Fibroblast of villous mesenchyme (primary cell): Measurements from ENCODE around the gene OCA2. TPM values are rescaled to one million over a fixed set of nuclear protein-coding genes. Genes with fewer than 3 reads are reported as not detected.

Source experiments
- DNase-seq: peaks from one replicate; pipeline ENCODE4 v3.0.0-alpha.2; 2010; ENCODE audit warnings: low read depth
- H3K4me3 ChIP-seq: 2 replicates; pipeline ENCODE4 v1.5.1; 2011; ENCODE audit warnings: low read depth, mild to moderate bottlenecking, low read length
- total RNA-seq: library from RNA; depleted of rRNA; stranded (reverse); fragments of >200 nt; gene quantifications from 2 replicates; pipeline ENCODE4 v1.2.3, GENCODE V29; 2012
- TF ChIP-seq, protein P1 (sequence below): IDR thresholded peaks from 2 replicates; pipeline ENCODE4 v1.5.1; 2012; ENCODE audit warnings: low read depth, mild to moderate bottlenecking, low read length; ENCODE audit not compliant: insufficient read depth

OCA2 gene
- total RNA-seq, 1 donor: not detected

DNA sequence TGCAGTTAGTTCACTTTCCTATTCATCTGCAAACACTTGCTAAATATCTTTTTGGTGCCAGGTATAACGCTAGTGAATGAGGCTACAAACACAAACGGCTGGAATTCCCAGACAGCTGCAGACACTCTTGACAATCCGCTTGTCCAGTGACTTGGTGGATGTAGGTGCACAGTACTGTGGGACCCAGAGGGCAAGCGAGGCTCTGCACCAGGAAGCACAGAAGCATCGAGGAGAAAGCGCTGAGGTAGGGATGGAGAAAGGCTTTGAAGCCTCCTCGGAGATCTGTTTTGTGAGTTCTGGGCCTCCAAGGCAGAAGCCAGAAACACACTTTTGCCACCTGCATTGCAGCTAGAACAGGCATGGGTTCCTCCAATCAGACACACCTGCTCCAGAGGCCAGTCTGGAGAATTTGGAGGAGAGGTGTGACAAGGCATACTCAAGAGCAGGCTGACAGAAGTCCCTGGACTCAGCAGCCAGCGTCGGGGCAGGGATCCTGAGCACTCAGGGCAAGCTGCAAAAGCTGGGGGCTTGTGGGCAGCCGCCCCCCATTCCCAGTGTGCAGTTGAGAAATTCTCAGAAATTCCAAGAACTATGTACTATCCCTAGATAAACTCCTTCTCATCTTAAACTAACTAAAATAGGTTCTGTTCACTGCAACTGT, 232.5 kb downstream of the OCA2 start:
- TF ChIP-seq, protein P1, sequence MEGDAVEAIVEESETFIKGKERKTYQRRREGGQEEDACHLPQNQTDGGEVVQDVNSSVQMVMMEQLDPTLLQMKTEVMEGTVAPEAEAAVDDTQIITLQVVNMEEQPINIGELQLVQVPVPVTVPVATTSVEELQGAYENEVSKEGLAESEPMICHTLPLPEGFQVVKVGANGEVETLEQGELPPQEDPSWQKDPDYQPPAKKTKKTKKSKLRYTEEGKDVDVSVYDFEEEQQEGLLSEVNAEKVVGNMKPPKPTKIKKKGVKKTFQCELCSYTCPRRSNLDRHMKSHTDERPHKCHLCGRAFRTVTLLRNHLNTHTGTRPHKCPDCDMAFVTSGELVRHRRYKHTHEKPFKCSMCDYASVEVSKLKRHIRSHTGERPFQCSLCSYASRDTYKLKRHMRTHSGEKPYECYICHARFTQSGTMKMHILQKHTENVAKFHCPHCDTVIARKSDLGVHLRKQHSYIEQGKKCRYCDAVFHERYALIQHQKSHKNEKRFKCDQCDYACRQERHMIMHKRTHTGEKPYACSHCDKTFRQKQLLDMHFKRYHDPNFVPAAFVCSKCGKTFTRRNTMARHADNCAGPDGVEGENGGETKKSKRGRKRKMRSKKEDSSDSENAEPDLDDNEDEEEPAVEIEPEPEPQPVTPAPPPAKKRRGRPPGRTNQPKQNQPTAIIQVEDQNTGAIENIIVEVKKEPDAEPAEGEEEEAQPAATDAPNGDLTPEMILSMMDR: no peak
- H3K4me3 ChIP-seq: no peak overlapping the region
- DNase-seq: no peak

DNA sequence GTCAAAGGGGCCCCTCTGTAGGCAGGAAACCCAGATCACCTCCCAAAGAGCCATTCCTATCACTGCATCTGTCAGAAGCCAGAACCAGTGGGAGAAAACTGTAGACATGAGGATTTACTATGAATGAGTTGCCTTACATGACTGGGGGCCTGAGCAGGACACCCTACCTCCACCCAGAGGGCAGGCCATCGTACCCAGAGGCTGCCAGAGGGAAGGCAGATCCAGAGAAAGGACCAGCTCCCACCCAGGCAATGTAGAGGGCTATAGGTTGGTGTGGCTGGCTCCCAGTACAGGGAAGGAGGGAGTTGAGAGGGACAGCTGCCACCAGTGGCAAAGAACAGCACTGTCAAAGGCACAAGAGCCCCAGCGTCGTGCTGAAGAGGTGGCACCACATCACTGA, 233.2 kb downstream of the OCA2 start:
- TF ChIP-seq, protein P1: no peak
- no peak for DNase-seq
- H3K4me3 ChIP-seq: no peak overlapping the region

DNA sequence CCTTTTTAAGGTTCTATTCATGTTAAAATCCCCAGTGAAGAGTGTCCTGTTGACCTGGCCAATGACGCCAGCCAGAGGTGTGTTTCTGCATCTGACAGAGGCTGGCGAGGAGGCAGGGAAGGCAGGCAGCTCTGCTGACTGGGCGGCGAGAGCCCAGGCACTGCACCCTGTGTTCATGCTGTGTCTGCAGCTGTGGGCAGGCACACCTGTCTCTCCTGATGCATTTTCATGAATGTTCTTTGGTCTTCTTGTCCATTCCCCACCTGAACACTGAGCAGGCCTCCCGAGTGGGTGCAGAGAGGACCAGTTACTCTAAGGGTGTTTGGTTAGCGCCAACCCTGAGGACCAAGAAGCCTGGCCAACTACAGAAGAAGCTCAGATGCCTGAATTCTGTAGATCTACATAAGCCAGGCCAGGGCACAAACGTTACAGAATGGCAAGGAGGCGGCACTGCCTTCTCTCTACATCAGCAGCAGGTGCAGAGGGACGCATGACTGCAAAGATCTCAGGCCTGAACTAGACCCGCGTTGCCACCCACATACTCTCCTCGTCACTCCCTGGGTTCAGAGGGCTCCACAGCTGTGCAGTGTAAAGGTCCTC, 233.7 kb downstream of the OCA2 start:
- H3K4me3 ChIP-seq: no peak overlapping the region
- DNase-seq: no peak
- TF ChIP-seq, protein P1: no peak

DNA sequence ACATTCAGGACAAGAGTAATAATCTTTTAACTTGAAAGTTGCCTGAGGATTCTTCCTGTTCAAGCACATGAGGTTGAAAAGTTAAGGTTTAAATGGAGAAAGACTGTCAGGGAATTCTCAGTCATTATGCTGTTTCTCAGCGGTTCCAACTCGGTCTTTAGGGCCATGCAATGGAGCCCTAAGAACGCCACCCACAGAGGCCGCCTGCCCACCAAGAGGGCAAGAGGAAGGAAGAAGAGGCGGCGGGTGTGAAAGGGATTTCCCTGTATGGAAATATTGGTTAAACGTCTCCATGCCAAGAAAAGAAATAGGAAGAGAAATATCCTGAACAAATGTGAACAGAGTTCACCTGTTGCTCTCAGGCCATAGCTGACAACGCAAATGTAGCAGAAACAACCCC, 234.4 kb downstream of the OCA2 start:
- no peak overlapping the region for H3K4me3 ChIP-seq
- DNase-seq: no peak
- TF ChIP-seq, protein P1: no peak

DNA sequence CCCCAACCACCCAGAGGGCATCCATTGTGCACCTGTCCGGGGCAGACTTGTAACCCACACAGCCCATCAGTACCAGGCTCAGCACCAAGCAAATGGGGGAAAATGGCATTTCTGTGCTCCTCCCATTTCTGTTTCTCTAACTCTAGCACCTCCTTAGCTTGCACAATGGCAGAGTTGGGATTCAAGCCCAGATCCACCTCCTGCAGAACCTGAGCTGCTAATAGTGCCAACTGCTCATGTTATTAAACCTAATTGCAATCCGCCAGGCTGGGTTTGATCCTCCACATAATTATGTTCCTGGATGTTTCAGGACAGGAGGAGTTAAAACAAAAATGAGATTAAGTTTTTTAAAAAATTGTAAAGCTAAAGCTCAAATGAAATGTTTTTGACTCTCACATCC, 235.0 kb downstream of the OCA2 start:
- no peak overlapping the region for H3K4me3 ChIP-seq
- no peak for DNase-seq
- TF ChIP-seq, protein P1: no peak

DNA sequence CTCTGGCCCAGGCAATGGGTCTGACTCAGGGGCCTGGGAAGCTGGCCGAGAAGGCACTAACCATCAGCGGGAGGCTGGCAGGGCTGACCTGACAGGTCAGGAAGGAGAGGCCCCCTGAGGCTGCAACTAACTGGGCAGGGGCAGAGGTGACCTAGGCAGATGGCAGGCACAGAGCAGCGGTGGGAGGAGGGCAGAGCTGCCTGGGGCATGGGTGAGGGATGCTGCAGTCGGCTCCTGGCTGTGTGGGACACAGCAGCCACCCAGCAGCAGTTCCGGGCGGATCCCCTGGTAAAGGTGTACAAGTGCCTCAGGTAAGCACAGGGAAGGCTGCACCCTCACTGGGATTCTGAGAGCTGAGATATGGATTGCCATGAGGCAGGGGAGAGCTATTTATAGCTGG, 236.1 kb downstream of the OCA2 start:
- H3K4me3 ChIP-seq: no peak overlapping the region
- DNase-seq: no peak
- TF ChIP-seq, protein P1: no peak
